SK-N-SH (cell line): ENCODE measurements around the gene GNA14. TPM values are rescaled to one million over a fixed set of nuclear protein-coding genes. Genes with fewer than 3 reads are reported as not detected.

ENCODE experiments used
- CTCF ChIA-PET: fragments of 300-600, 350-600 bp; formaldehyde crosslinking; extraction: SDS; loops from one replicate; lab custom pipeline; 2021; lab: Yijun Ruan, JAX
- POLR2A ChIA-PET: fragments of 350-600 bp; sonication (Branson Sonifier 250); formaldehyde crosslinking; extraction: SDS; loops from one replicate; lab custom pipeline; 2020; ENCODE audit warnings: antibody characterized with exemption, inconsistent platforms; lab: Yijun Ruan, JAX
- DNase-seq: peaks from one replicate; pipeline ENCODE4 v3.0.0; 2012
- H2AFZ ChIP-seq: fragments of 200-600 bp; sonication (generic); 2 replicates; pipeline ENCODE4 v1.8.1; 2016; ENCODE audit warnings: antibody characterized with exemption, mild to moderate bottlenecking, low read depth
- H3F3A ChIP-seq: fragments of 200-600 bp; sonication (generic); replicated peaks from 2 replicates; pipeline ENCODE3; 2016; ENCODE audit warnings: antibody characterized with exemption, mild to moderate bottlenecking; ENCODE audit not compliant: insufficient read depth
- H3K27ac ChIP-seq, 2 experiments: fragments of 200-500 bp in 1 of 2; fragments of 200-600 bp in 1 of 2; sonication (Bioruptor generic) in 1 of 2; sonication (generic), shearing (Covaris generic) in 1 of 2; 2 replicates each; pipeline versions ENCODE4 v1.5.1 to v1.6.1; 2014 to 2016; ENCODE audit warnings: low read depth in 2 of 2, inconsistent platforms in 1 of 2, low read length in 1 of 2, mild to moderate bottlenecking in 1 of 2, mixed read lengths in 1 of 2
- H3K27me3 ChIP-seq: fragments of 200-600 bp; sonication (generic), shearing (Covaris generic); 2 replicates; pipeline ENCODE4 v1.6.1; 2016; ENCODE audit warnings: mixed run types; ENCODE audit not compliant: insufficient read depth
- H3K36me3 ChIP-seq, 2 experiments: fragments of 200-500 bp in 1 of 2; fragments of 200-600 bp in 1 of 2; sonication (Bioruptor generic) in 1 of 2; sonication (generic) in 1 of 2; replicated peaks in 1 of 2; 2 replicates each; pipeline versions ENCODE3 to v1.5.1; 2014 to 2016; ENCODE audit warnings: low read length in 1 of 2, mild to moderate bottlenecking in 1 of 2; ENCODE audit not compliant: insufficient read depth in 2 of 2, control insufficient read depth in 1 of 2
- H3K4me1 ChIP-seq, 2 experiments: fragments of 200-500 bp in 1 of 2; fragments of 200-600 bp in 1 of 2; sonication (Bioruptor generic) in 1 of 2; sonication (generic), shearing (Covaris generic) in 1 of 2; 2 replicates each; pipeline versions ENCODE4 v1.5.1 to v1.6.1; 2014 to 2016; ENCODE audit warnings: low read depth in 1 of 2, low read length in 1 of 2, mixed run types in 1 of 2; ENCODE audit not compliant: insufficient read depth in 2 of 2, control insufficient read depth in 1 of 2
- H3K4me2 ChIP-seq: fragments of 200-600 bp; sonication (generic), shearing (Covaris generic); 2 replicates; pipeline ENCODE4 v1.6.1; 2017; ENCODE audit warnings: mixed run types
- H3K4me3 ChIP-seq, 2 experiments: fragments of 200-500 bp in 1 of 2; fragments of 200-600 bp in 1 of 2; sonication (Bioruptor generic) in 1 of 2; sonication (generic), shearing (Covaris generic) in 1 of 2; 2 replicates each; pipeline versions ENCODE4 v1.5.1 to v1.8.1; 2014 to 2016; ENCODE audit warnings: low read depth in 2 of 2, inconsistent platforms in 1 of 2, low read length in 1 of 2, mild to moderate bottlenecking in 1 of 2, mixed read lengths in 1 of 2, moderate library complexity in 1 of 2
- H3K79me2 ChIP-seq: fragments of 200-600 bp; sonication (generic); 2 replicates; pipeline ENCODE4 v1.8.1; 2017; ENCODE audit warnings: mild to moderate bottlenecking; ENCODE audit not compliant: insufficient read depth
- H3K9ac ChIP-seq: fragments of 200-600 bp; sonication (generic); 2 replicates; pipeline ENCODE4 v1.6.1; 2017; ENCODE audit warnings: mixed run types
- H3K9me2 ChIP-seq: fragments of 200-600 bp; sonication (generic); 2 replicates; pipeline ENCODE4 v1.6.1; 2017; ENCODE audit warnings: mixed run types
- H3K9me3 ChIP-seq: fragments of 200-600 bp; sonication (generic); 2 replicates; pipeline ENCODE4 v1.6.1; 2017; ENCODE audit warnings: mixed run types, mild to moderate bottlenecking, moderate library complexity
- H4K20me1 ChIP-seq: fragments of 200-600 bp; sonication (generic); 2 replicates; pipeline ENCODE4 v1.6.1; 2017; ENCODE audit warnings: mild to moderate bottlenecking, mixed run types; ENCODE audit not compliant: insufficient read depth
- EP300 ChIP-seq, 2 experiments: IDR thresholded peaks; 2 replicates each; pipeline versions ENCODE4 v1.4.0 to v1.6.1; 2012; ENCODE audit warnings: borderline replicate concordance in 1 of 2, low read depth in 1 of 2, low read length in 1 of 2
- FOSL2 ChIP-seq: IDR thresholded peaks from 2 replicates; pipeline ENCODE4 v1.4.0; 2012; ENCODE audit warnings: low read depth, mild to moderate bottlenecking, moderate library complexity, borderline replicate concordance
- FOXJ3 ChIP-seq: sonication (generic); formaldehyde crosslinking; IDR thresholded peaks from 2 replicates; pipeline ENCODE4 v1.5.1; 2020; ENCODE audit warnings: mild to moderate bottlenecking, missing genetic modification reagents
- NRF1 ChIP-seq: IDR thresholded peaks from 2 replicates; pipeline ENCODE4 v1.6.1; 2012; ENCODE audit warnings: low read depth, mild to moderate bottlenecking, low read length
- RAD21 ChIP-seq: IDR thresholded peaks from 2 replicates; pipeline ENCODE4 v1.6.1; 2012; ENCODE audit warnings: mild to moderate bottlenecking, low read length
- SMC3 ChIP-seq: IDR thresholded peaks from 2 replicates; pipeline ENCODE4 v1.6.1; 2012; ENCODE audit warnings: low read depth, low read length, improper control_type of control experiment
- TEAD4 ChIP-seq: IDR thresholded peaks from 2 replicates; pipeline ENCODE4 v1.4.0; 2012; ENCODE audit warnings: mild to moderate bottlenecking, borderline replicate concordance; ENCODE audit not compliant: insufficient read depth
- YY1 ChIP-seq: IDR thresholded peaks from 2 replicates; pipeline ENCODE4 v1.4.0; 2012; ENCODE audit warnings: low read depth, mild to moderate bottlenecking
- WGBS: methylation state at CpG from one replicate; pipeline ENCODE4 v1.1.6; 2017; ENCODE audit warnings: low lambda C conversion rate; 5-methylcytosine and 5-hydroxymethylcytosine counted together
- polyA plus RNA-seq, 3 experiments: library from polyadenylated mRNA; depleted of rRNA; stranded (reverse); fragments of >200 nt; gene quantifications; 2 replicates each; pipeline ENCODE4 v1.2.3, GENCODE V29; 2012
- TF ChIP-seq, protein P1 (sequence below): IDR thresholded peaks from 2 replicates; pipeline ENCODE4 v1.4.0; 2012; ENCODE audit warnings: low read depth
- TF ChIP-seq, protein P2 (sequence below): IDR thresholded peaks from 2 replicates; pipeline ENCODE4 v1.6.1; 2012; ENCODE audit warnings: mild to moderate bottlenecking, low read depth, low read length, moderate library complexity
- TF ChIP-seq, protein P3 (sequence below): fragments of 200-600 bp; sonication (generic); IDR thresholded peaks from 2 replicates; pipeline ENCODE4 v1.6.1; 2017; ENCODE audit warnings: antibody characterized with exemption, mild to moderate bottlenecking, moderate library complexity
- TF ChIP-seq, protein P4 (sequence below): fragments of 150-350 bp; IDR thresholded peaks from 2 replicates; pipeline ENCODE4 v1.6.1; 2016; ENCODE audit warnings: mild to moderate bottlenecking, low read depth, low read length

The GNA14 gene
- polyA plus RNA-seq, 1 of the 3 experiments (the other 2 are of a cell fraction) = 0.15 TPM

DNA sequence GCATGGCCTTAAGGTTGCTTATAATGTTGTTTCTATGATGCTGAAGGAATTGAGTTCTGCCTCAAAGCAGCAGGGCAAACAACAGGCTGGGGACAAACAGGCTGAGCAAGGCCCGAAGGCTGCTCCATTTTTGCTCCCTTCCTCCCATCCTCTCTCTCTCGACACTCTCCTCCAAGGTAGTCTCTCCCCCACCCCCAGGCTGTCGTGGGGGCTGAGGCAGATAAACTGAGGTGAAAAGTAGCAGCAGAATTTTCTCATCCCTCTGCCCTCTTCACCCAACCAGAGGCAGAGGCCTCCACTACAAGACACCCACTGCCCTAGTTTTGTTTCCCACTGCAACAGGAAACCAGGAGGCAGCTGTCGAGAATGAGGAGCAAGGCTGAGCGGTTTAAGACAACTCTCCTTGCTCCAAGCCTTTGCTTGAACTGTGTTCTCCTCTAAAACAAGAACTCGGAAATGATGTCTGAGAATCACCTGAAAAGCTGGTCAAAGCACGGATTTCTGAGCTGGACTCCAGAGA, 13.5 kb upstream of the GNA14 start:
- H3K4me2 ChIP-seq = no peak overlapping the region
- H3K79me2 ChIP-seq = no peaks in the 10 kb centered on the region
- no peak overlapping the region for H2AFZ ChIP-seq
- no peak overlapping the region for H3K4me3 ChIP-seq
- no peaks in the 10 kb centered on the region for H3K36me3 ChIP-seq
- no peaks in the 10 kb centered on the region for H4K20me1 ChIP-seq
- TF ChIP-seq FOXJ3 (no peak), SMC3 (no peak), RAD21 (no peak), TEAD4 (no peak), FOSL2 (no peak), NRF1 (no peak), EP300 (IDR thresholded peaks at IDR 0.05; ENCODE audit: borderline replicate concordance in 1 of 2, low read depth in 1 of 2, low read length in 1 of 2) (no peak), YY1 (no peak)
- TF ChIP-seq, protein P1, sequence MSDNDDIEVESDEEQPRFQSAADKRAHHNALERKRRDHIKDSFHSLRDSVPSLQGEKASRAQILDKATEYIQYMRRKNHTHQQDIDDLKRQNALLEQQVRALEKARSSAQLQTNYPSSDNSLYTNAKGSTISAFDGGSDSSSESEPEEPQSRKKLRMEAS = no peak
- TF ChIP-seq, protein P2, sequence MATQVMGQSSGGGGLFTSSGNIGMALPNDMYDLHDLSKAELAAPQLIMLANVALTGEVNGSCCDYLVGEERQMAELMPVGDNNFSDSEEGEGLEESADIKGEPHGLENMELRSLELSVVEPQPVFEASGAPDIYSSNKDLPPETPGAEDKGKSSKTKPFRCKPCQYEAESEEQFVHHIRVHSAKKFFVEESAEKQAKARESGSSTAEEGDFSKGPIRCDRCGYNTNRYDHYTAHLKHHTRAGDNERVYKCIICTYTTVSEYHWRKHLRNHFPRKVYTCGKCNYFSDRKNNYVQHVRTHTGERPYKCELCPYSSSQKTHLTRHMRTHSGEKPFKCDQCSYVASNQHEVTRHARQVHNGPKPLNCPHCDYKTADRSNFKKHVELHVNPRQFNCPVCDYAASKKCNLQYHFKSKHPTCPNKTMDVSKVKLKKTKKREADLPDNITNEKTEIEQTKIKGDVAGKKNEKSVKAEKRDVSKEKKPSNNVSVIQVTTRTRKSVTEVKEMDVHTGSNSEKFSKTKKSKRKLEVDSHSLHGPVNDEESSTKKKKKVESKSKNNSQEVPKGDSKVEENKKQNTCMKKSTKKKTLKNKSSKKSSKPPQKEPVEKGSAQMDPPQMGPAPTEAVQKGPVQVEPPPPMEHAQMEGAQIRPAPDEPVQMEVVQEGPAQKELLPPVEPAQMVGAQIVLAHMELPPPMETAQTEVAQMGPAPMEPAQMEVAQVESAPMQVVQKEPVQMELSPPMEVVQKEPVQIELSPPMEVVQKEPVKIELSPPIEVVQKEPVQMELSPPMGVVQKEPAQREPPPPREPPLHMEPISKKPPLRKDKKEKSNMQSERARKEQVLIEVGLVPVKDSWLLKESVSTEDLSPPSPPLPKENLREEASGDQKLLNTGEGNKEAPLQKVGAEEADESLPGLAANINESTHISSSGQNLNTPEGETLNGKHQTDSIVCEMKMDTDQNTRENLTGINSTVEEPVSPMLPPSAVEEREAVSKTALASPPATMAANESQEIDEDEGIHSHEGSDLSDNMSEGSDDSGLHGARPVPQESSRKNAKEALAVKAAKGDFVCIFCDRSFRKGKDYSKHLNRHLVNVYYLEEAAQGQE = no peak
- TF ChIP-seq, protein P3, sequence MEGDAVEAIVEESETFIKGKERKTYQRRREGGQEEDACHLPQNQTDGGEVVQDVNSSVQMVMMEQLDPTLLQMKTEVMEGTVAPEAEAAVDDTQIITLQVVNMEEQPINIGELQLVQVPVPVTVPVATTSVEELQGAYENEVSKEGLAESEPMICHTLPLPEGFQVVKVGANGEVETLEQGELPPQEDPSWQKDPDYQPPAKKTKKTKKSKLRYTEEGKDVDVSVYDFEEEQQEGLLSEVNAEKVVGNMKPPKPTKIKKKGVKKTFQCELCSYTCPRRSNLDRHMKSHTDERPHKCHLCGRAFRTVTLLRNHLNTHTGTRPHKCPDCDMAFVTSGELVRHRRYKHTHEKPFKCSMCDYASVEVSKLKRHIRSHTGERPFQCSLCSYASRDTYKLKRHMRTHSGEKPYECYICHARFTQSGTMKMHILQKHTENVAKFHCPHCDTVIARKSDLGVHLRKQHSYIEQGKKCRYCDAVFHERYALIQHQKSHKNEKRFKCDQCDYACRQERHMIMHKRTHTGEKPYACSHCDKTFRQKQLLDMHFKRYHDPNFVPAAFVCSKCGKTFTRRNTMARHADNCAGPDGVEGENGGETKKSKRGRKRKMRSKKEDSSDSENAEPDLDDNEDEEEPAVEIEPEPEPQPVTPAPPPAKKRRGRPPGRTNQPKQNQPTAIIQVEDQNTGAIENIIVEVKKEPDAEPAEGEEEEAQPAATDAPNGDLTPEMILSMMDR = no peak
- TF ChIP-seq, protein P4, sequence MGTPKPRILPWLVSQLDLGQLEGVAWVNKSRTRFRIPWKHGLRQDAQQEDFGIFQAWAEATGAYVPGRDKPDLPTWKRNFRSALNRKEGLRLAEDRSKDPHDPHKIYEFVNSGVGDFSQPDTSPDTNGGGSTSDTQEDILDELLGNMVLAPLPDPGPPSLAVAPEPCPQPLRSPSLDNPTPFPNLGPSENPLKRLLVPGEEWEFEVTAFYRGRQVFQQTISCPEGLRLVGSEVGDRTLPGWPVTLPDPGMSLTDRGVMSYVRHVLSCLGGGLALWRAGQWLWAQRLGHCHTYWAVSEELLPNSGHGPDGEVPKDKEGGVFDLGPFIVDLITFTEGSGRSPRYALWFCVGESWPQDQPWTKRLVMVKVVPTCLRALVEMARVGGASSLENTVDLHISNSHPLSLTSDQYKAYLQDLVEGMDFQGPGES = no peak
- CTCF ChIA-PET = interaction anchor here (0.9 to 1.4 kb wide), 2 partner anchors 12 to 374 kb away, joined by 3 read pairs; no protein-coding TSS in a partner anchor
- H3K9ac ChIP-seq = no peak overlapping the region
- WGBS = 82% methylated on average over 7 of the region's 7 CpGs
- H3K9me3 ChIP-seq = no peaks in the 10 kb centered on the region
- no peaks in the 10 kb centered on the region for H3K27me3 ChIP-seq
- H3K4me1 ChIP-seq = peaks cover 0 to 7% of the 10 kb centered on the region in 2 experiments; a peak in 2 of 4 replicates
- no peak for DNase-seq
- H3K9me2 ChIP-seq = no peaks in the 10 kb centered on the region
- no peak overlapping the region for H3K27ac ChIP-seq
- peaks cover 7% of the 10 kb centered on the region for H3F3A ChIP-seq
- POLR2A ChIA-PET = no interaction called here
